Right lobe of liver (tissue), 4 donors: Measurements from ENCODE around the gene PON1.

Source experiments
- CTCF ChIP-seq, 4 donors: fragments of 200-600 bp in 3 of 4; fragments of 450-650 bp in 1 of 4; IDR thresholded peaks; one replicate each; pipeline versions ENCODE4 v1.5.1 to v1.8.0; 2016 to 2022; ENCODE audit warnings: antibody characterized with exemption in 4 of 4, mild to moderate bottlenecking in 2 of 4
- POLR2A ChIP-seq: fragments of 450-650 bp; IDR thresholded peaks from one replicate; pipeline ENCODE4 v1.6.1; 2017; ENCODE audit warnings: antibody characterized with exemption, mild to moderate bottlenecking
- donor health status: DM: no; HTN: no; CAD: no.
- donor health status: DM: no; HTN: no; CAD: no.
- donor health status: DM: no; HTN: yes; CAD: no.

GRCh38 chr7:95298091-95298490, 26.2 kb downstream of the PON1 start:
- TF ChIP-seq CTCF (IDR thresholded peaks at IDR 0.05) (no peak), POLR2A (no peak)
